RWPE2 (cell line): ENCODE results near the gene MVD.

Experiments
- ATAC-seq: fragments of 200-7000 bp; cut with Tn5 transposase; 3 replicates; pipeline ENCODE4 v1.9.1; 2021; ENCODE audit warnings: low read depth
- DNase-seq: peaks from one replicate; pipeline ENCODE4 v3.0.0-alpha.2; 2020; ENCODE audit warnings: low spot score
- H3K27ac ChIP-seq: fragments of 450-650 bp; 2 replicates; pipeline ENCODE4 v1.5.1; 2017; ENCODE audit warnings: mild to moderate bottlenecking; ENCODE audit not compliant: poor library complexity, severe bottlenecking
- H3K27me3 ChIP-seq: fragments of 250-450 bp; sonication (Bioruptor Pico); 2 replicates; pipeline ENCODE4 v1.5.1; 2021; ENCODE audit warnings: mild to moderate bottlenecking, moderate library complexity; ENCODE audit not compliant: insufficient read depth, poor library complexity, severe bottlenecking
- H3K36me3 ChIP-seq: fragments of 250-450 bp; sonication (Bioruptor Pico); 2 replicates; pipeline ENCODE4 v1.5.1; 2020; ENCODE audit warnings: low read depth, mild to moderate bottlenecking, moderate library complexity
- H3K4me1 ChIP-seq: fragments of 250-450 bp; sonication (Bioruptor Pico); 2 replicates; pipeline ENCODE4 v1.5.1; 2021; ENCODE audit warnings: mild to moderate bottlenecking, moderate library complexity; ENCODE audit not compliant: insufficient read depth, poor library complexity, severe bottlenecking
- H3K4me3 ChIP-seq: fragments of 250-450 bp; sonication (Bioruptor Pico); 2 replicates; pipeline ENCODE4 v1.5.1; 2021; ENCODE audit warnings: mild to moderate bottlenecking, moderate library complexity; ENCODE audit not compliant: severe bottlenecking
- H3K9me3 ChIP-seq: fragments of 250-450 bp; sonication (Bioruptor Pico); 2 replicates; pipeline ENCODE4 v1.5.1; 2021; ENCODE audit warnings: mild to moderate bottlenecking, moderate library complexity; ENCODE audit not compliant: severe bottlenecking
- TF ChIP-seq, protein P1 (sequence below): fragments of 450-650 bp; IDR thresholded peaks from one replicate; pipeline ENCODE4 v1.5.1; 2017; ENCODE audit warnings: mild to moderate bottlenecking, moderate library complexity; ENCODE audit not compliant: poor library complexity, severe bottlenecking

MVD gene

DNA sequence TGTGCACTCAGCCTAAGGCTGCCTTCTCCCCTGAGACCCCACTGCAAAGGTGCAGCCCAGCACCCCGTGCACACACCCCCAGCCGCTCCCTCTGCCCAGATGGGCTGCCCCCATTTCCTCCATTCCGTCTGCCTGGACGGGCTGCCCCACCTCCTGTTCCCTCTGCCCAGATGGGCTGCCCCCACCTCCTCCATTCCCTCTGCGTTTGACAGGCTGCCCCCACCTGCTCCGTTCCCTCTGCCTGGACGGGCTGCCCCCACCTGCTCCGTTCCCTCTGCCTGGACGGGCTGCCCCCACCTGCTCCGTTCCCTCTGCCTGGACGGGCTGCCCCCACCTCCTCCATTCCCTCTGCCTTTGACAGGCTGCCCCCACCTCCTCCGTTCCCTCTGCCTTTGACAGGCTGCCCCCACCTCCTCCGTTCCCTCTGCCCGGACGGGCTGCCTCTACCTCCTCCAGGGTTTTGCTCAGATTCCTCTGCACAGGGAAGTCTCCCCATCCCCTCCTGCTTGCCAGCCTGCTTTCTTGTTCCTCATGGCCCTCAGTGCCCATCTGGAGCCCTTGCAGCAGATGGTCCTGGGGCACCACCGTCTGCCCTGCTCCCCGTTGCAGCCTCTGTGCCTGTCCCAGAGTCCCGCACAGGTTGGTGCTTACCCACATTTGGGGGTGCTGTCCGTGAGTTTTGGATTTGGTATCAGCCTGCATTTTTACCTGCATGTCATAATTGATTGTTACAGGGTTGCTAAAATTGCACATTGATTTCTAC is 47.9 kb downstream of the MVD start:
- TF ChIP-seq, protein P1, sequence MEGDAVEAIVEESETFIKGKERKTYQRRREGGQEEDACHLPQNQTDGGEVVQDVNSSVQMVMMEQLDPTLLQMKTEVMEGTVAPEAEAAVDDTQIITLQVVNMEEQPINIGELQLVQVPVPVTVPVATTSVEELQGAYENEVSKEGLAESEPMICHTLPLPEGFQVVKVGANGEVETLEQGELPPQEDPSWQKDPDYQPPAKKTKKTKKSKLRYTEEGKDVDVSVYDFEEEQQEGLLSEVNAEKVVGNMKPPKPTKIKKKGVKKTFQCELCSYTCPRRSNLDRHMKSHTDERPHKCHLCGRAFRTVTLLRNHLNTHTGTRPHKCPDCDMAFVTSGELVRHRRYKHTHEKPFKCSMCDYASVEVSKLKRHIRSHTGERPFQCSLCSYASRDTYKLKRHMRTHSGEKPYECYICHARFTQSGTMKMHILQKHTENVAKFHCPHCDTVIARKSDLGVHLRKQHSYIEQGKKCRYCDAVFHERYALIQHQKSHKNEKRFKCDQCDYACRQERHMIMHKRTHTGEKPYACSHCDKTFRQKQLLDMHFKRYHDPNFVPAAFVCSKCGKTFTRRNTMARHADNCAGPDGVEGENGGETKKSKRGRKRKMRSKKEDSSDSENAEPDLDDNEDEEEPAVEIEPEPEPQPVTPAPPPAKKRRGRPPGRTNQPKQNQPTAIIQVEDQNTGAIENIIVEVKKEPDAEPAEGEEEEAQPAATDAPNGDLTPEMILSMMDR = no peak
- no peak overlapping the region for H3K27ac ChIP-seq
- no peak for ATAC-seq
- no peaks in the 10 kb centered on the region for H3K4me1 ChIP-seq
- no peak for DNase-seq
- H3K4me3 ChIP-seq = no peak overlapping the region
- peaks cover 30% of the 10 kb centered on the region for H3K36me3 ChIP-seq
- no peaks in the 10 kb centered on the region for H3K27me3 ChIP-seq
- no peaks in the 10 kb centered on the region for H3K9me3 ChIP-seq

DNA sequence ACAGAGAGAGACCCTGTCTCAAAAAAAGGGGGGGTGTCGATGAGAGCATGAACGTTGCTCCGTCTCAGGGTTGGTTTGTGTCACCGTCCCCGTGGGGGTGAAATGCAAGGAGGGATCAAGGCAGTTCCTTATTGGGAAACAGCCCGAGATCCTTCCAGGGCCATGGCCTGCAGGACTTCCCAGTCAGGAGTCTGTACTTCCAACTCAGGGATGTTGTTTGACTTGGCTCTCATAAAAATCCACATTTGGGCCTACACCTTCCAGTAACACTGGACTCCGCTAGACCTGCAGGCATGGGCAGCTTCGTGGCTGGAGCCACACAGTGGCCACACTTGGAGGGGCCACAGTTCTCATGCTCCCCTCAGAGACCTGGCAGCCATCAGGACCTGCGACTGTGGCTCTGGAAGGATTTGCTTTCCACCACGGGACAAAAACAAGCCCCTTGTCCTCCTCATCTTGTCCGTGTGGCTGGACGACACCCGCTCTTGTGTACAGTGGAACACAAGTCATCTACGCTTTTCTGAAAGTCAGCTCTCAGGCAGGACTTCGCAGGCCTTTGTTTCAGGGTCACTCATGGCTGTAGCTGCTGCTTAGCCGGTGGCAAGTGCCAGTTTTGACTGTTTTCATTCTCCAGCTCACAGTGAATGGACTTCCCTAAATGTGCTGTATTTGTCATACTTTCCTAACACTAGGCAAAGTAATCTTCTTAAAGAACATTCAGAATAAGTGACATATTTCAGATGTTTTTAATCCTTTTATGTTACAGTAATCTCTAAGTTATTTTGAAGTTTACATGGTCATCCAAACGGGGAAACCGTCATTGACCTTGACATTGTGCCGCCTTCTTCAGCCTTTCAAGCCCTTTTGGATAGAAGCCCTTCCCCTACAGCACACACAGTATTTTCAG is 48.7 kb downstream of the MVD start:
- ATAC-seq (no peak), DNase-seq (no peak)
- Histone ChIP-seq H3K4me3 (no peak overlapping the region), H3K27ac (no peak overlapping the region), H3K4me1 (no peaks in the 10 kb centered on the region), H3K9me3 (no peaks in the 10 kb centered on the region), H3K27me3 (no peaks in the 10 kb centered on the region), H3K36me3 (peaks cover 35% of the 10 kb centered on the region)
- TF ChIP-seq, protein P1 = no peak

DNA sequence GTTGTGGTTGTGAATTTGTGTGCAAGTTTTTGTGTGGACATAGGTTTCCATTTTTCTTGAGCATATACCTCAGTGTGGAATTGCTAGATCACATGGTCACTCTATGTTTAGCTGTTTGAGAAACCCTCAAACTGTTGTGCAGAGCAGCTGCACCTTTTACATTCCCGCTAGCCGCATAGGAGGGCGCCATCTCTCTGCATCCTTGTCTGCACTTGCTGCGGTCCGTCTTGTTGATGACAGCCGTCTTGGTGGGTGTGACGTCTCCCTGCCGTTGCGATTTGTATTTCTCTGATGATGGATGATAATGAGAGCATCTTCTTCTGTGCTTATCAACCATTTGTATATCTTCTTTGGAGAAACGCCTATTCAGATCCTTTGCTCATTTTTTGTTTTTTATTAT is 49.6 kb downstream of the MVD start:
- Histone ChIP-seq H3K4me3 (no peak overlapping the region), H3K36me3 (peaks cover 43% of the 10 kb centered on the region), H3K27me3 (no peaks in the 10 kb centered on the region), H3K4me1 (no peaks in the 10 kb centered on the region), H3K9me3 (no peaks in the 10 kb centered on the region), H3K27ac (no peak overlapping the region)
- TF ChIP-seq, protein P1 = no peak
- ATAC-seq (no peak), DNase-seq (no peak)

DNA sequence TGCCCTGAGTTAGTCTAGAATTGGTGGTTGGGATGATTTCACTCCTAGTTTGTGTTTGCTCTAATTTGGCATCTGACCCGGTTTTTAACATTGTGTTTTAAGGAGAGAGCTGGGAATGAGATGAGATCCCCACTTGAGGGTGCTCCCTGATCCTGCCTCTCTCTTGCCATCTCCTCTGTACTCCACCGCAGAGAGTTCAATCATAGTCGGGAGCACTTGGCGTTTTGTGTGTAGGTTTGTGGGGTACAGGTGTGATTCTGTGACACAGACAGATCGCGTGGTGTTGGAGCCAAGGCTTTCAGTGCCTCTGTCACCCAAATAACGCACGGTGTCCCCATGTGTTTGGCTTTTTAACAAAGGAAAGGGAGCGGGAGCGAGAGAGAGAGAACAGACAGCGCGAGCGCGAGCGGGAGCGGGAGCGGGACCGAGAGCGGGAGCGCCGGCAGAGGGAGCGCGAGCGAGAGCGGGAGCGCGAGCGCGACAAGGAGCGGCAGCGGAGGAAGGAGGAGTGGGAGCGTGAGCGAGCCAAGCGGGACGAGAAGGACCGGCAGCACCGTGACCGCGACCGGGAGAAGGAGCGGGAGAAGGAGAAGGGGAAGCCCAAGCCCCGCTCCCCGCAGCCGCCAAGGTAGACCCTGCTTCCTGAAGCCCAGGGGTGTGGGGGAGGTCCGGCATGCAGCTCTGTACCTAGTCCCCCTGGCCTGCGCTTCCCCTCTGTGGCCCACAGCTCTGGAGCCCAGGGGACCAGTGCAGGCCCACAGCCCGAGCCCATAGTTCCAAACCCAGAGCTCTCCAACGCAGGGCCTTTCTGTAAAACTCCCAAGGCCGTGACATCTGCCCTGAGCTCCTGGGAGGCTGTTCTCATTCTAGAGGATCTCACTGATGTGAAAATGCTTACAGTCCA is 51.7 kb downstream of the MVD start:
- no peaks in the 10 kb centered on the region for H3K9me3 ChIP-seq
- no peak for DNase-seq
- ATAC-seq = no peak
- no peaks in the 10 kb centered on the region for H3K4me1 ChIP-seq
- H3K27me3 ChIP-seq = no peaks in the 10 kb centered on the region
- H3K36me3 ChIP-seq = peaks cover 47% of the 10 kb centered on the region
- no peak overlapping the region for H3K27ac ChIP-seq
- TF ChIP-seq, protein P1 = no peak
- H3K4me3 ChIP-seq = no peak overlapping the region
